AG10803 (cell line): ENCODE measurements around the gene TRIOBP.

Experiments used
- DNase-seq: peaks from one replicate; pipeline ENCODE4 v3.0.0; 2010; ENCODE audit warnings: low read depth
- H3K4me3 ChIP-seq: 2 replicates; pipeline ENCODE4 v1.5.1; 2011; ENCODE audit warnings: mild to moderate bottlenecking, low read length, control low read depth
- CTCF ChIP-seq: conservative IDR thresholded peaks from 2 replicates; pipeline ENCODE4 v1.5.1; 2011; ENCODE audit warnings: mild to moderate bottlenecking, low read length, control low read depth, inconsistent platforms

The TRIOBP gene

GRCh38 chr22:37763652-37764051 lies 66.8 kb downstream of the TRIOBP start:
- DNase-seq: no peak
- TF ChIP-seq CTCF: no peak
- no peak overlapping the region for H3K4me3 ChIP-seq

DNA sequence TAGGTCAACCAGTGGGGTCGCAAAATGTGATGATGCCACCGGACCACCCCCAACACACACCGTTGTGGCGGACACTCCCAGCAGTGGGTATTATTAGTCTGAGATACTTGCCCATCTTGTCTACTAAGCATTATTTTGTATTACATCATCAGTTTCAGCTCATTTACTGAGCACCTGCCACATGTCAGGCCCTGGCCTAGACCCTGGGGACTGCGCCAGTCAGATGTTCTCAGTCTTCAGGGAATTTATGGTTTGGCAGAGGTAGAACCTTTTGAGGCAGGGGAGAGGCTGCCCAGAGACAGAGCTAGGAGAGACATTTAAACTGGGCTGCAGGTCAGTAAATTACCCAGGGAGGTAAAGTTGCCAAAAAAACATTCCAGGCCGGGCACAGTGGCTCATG lies 67.8 kb downstream of the TRIOBP start:
- no peak overlapping the region for H3K4me3 ChIP-seq
- no peak for DNase-seq

DNA sequence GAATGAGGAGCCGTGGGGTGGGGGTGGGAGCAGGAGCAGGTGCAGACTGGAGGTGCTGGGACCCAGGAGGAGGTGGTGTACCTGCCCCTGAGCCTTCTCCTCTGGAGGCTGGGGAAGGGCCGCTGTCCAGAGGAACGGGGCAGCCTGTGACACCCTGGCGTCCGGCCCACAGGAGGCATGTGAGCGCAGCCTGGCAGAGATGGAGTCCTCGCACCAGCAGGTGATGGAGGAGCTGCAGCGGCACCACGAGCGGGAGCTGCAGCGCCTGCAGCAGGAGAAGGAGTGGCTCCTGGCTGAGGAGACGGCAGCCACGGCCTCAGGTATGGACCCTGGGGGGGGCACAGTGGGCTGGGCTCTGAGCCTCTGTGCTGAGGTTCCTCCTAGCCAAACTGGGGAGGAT lies 68.7 kb downstream of the TRIOBP start:
- no peak for DNase-seq

More for the DNA sequence above, 67.8 kb downstream of the TRIOBP start:
- no peak for TF ChIP-seq CTCF

DNA sequence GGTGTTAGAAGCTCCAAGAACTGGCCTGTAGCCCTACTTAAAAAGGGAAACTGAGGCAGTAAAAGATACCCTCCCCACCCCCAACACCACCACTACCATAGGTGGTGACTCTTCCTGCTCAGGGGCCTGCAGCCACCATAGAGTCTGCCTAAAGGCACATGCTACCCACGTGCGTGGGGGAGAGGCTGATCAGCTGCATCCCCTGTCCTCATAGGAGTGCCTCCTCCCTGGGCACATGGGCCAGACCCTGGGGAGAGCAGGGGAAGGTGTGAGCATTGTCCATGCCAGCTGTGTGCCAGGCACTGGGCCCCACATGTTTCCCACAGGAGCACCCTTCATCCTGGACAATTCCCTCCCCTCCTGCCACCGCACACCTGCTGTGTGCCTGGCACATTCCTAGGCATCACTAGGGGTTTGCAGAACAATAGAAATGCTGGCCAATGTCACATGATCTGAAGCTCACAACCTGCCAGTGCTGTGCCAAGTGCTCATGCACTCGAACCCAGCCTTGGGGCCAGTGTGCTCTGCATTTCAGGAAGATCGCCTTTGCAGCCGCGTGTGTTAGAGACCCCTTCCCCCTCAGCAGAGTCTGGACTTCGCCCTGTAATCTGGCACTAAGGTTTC lies 69.2 kb downstream of the TRIOBP start:
- no peak for DNase-seq
- no peak for TF ChIP-seq CTCF
- H3K4me3 ChIP-seq: no peak overlapping the region

More for the DNA sequence above, 68.7 kb downstream of the TRIOBP start:
- no peak for TF ChIP-seq CTCF
- H3K4me3 ChIP-seq: no peak overlapping the region

GRCh38 chr22:37768273-37768672 lies 71.4 kb downstream of the TRIOBP start:
- H3K4me3 ChIP-seq: no peak overlapping the region
- no peak for DNase-seq
- peak; percentile 25; the same call in 1 of the 2 replicates for TF ChIP-seq CTCF

- H3K4me3 ChIP-seq: no peak overlapping the region
- TF ChIP-seq CTCF: no peak
- DNase-seq: no peak
Observed at GRCh38 chr22:37769056-37769455, 72.2 kb downstream of the TRIOBP start.

DNA sequence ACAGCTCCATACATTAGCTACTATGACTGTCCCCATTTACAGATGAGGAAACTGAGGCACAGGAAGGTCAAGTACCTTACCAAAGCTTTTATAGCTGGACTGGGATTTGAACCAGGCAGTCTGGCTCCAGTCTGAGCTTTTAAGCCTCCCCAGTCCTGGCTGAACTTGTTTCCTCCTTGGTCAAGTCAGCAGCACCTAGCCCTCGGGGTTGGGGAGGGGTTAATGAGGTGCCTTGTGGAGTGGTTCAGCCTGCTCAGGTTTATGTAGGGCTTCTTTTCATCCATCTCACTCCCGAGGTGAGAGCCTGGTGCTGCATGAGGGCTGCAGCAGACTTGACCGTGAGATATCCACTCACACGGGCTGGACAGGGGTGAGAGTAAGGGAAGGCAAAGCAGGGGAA lies 74.2 kb downstream of the TRIOBP start:
- no peak for TF ChIP-seq CTCF
- DNase-seq: no peak
- H3K4me3 ChIP-seq: no peak overlapping the region
